Measurements from ENCODE around the gene REV3L.

REV3L gene

GRCh38 chr6:111474106-111474505 is 8.9 kb downstream of the REV3L start:
- no peak for TF ChIP-seq REST (IDR thresholded peaks at IDR 0.05; ENCODE audit: insufficient replicate concordance, low read depth)
- no peak for TF ChIP-seq CTCF (IDR thresholded peaks at IDR 0.05; ENCODE audit: insufficient read depth, low read length)
- no peak for TF ChIP-seq GABPA (IDR thresholded peaks at IDR 0.05; ENCODE audit: low read depth)
- no peak for TF ChIP-seq SPI1 (IDR thresholded peaks at IDR 0.05; ENCODE audit: borderline replicate concordance, low read depth)
- no peak for TF ChIP-seq POLR2AphosphoS5 (IDR thresholded peaks at IDR 0.05; ENCODE audit: low read depth)
- DNase-seq (ENCODE audit: low read depth in 1 of 2, low spot score in 1 of 2): no peak
- H3K27me3 ChIP-seq (ENCODE audit: insufficient read depth, poor library complexity, severe bottlenecking): no peaks in the 10 kb centered on the region
- no peak overlapping the region for H3K27ac ChIP-seq (replicated peaks)
- H3K4me3 ChIP-seq (replicated peaks; ENCODE audit: insufficient read depth, low read length): no peak overlapping the region

GRCh38 chr6:111472933-111473435 is 10.0 kb downstream of the REV3L start:
- H3K4me3 ChIP-seq (replicated peaks; ENCODE audit: insufficient read depth, low read length): no peak overlapping the region
- H3K27me3 ChIP-seq (ENCODE audit: insufficient read depth, poor library complexity, severe bottlenecking): no peaks in the 10 kb centered on the region
- no peak for DNase-seq (ENCODE audit: low read depth in 1 of 2, low spot score in 1 of 2)
- H3K27ac ChIP-seq (replicated peaks): no peak overlapping the region
- TF ChIP-seq POLR2AphosphoS5 (IDR thresholded peaks at IDR 0.05; ENCODE audit: low read depth): no peak

- no peak for TF ChIP-seq SPI1 (IDR thresholded peaks at IDR 0.05; ENCODE audit: borderline replicate concordance, low read depth)
- no peak for TF ChIP-seq CTCF (IDR thresholded peaks at IDR 0.05; ENCODE audit: insufficient read depth, low read length)
- TF ChIP-seq REST (IDR thresholded peaks at IDR 0.05; ENCODE audit: insufficient replicate concordance, low read depth): no peak
- no peak for TF ChIP-seq GABPA (IDR thresholded peaks at IDR 0.05; ENCODE audit: low read depth)
- no peak for TF ChIP-seq POLR2AphosphoS5 (IDR thresholded peaks at IDR 0.05; ENCODE audit: low read depth)
- no peaks in the 10 kb centered on the region for H3K27me3 ChIP-seq (ENCODE audit: insufficient read depth, poor library complexity, severe bottlenecking)
- DNase-seq (ENCODE audit: low read depth in 1 of 2, low spot score in 1 of 2): no peak
- H3K27ac ChIP-seq (replicated peaks): no peak overlapping the region
- H3K4me3 ChIP-seq (replicated peaks; ENCODE audit: insufficient read depth, low read length): no peak overlapping the region
Measured at GRCh38 chr6:111471958-111472357, 11.1 kb downstream of the REV3L start.

GRCh38 chr6:111471533-111471932 is 11.5 kb downstream of the REV3L start:
- H3K27ac ChIP-seq (replicated peaks): no peak overlapping the region

GRCh38 chr6:111470991-111471390 is 12.0 kb downstream of the REV3L start:
- H3K4me3 ChIP-seq (replicated peaks; ENCODE audit: insufficient read depth, low read length): no peak overlapping the region
- no peaks in the 10 kb centered on the region for H3K27me3 ChIP-seq (ENCODE audit: insufficient read depth, poor library complexity, severe bottlenecking)
- no peak for DNase-seq (ENCODE audit: low read depth in 1 of 2, low spot score in 1 of 2)
- TF ChIP-seq CTCF (IDR thresholded peaks at IDR 0.05; ENCODE audit: insufficient read depth, low read length): no peak
- no peak for TF ChIP-seq GABPA (IDR thresholded peaks at IDR 0.05; ENCODE audit: low read depth)
- TF ChIP-seq REST (IDR thresholded peaks at IDR 0.05; ENCODE audit: insufficient replicate concordance, low read depth): no peak
- TF ChIP-seq POLR2AphosphoS5 (IDR thresholded peaks at IDR 0.05; ENCODE audit: low read depth): no peak
- TF ChIP-seq SPI1 (IDR thresholded peaks at IDR 0.05; ENCODE audit: borderline replicate concordance, low read depth): no peak
- H3K27ac ChIP-seq (replicated peaks): no peak overlapping the region

More at GRCh38 chr6:111471533-111471932, 11.5 kb downstream of the REV3L start:
- Histone ChIP-seq H3K27me3 (ENCODE audit: insufficient read depth, poor library complexity, severe bottlenecking) (no peaks in the 10 kb centered on the region), H3K4me3 (replicated peaks; ENCODE audit: insufficient read depth, low read length) (no peak overlapping the region)
- no peak for TF ChIP-seq SPI1 (IDR thresholded peaks at IDR 0.05; ENCODE audit: borderline replicate concordance, low read depth)
- DNase-seq (ENCODE audit: low read depth in 1 of 2, low spot score in 1 of 2): no peak

All from HL-60 (cell line).